Natural killer cell treated with Interleukin-12 subunit alpha and Interleukin-12 subunit beta and Interleukin-15 and Interleukin-18, amount 100 ng/mL, for 72 hours (primary cell): ENCODE measurements around the gene IPO9. TPM values are rescaled to one million over a fixed set of nuclear protein-coding genes. Genes with fewer than 3 reads are reported as not detected.

ENCODE experiments used
- ATAC-seq, 2 donors: fragments of 150-1000 bp; cut with Tn5 transposase in 1 of 2; sonication (Bioruptor Pico), chemical (Tn5 transposase) in 1 of 2; 2 replicates each; pipeline ENCODE4 v1.10.0; 2021
- DNase-seq: peaks from one replicate; pipeline ENCODE4 v3.0.0; 2022; ENCODE audit warnings: low spot score
- H3K27ac Mint-ChIP-seq, 2 donors: 1 replicate in 1 of 2; 2 replicates in 1 of 2; pipeline ENCODE4 v1.8.0; 2022; ENCODE audit warnings: mixed read lengths in 2 of 2, mild to moderate bottlenecking in 1 of 2, moderate library complexity in 1 of 2
- H3K27me3 Mint-ChIP-seq, 2 donors: 1 replicate in 1 of 2; 2 replicates in 1 of 2; pipeline ENCODE4 v1.8.0; 2022; ENCODE audit warnings: mixed read lengths in 2 of 2
- H3K36me3 Mint-ChIP-seq: one replicate; pipeline ENCODE4 v1.8.0; 2022; ENCODE audit warnings: mixed read lengths
- H3K4me1 Mint-ChIP-seq, 2 donors: 1 replicate in 1 of 2; 2 replicates in 1 of 2; pipeline ENCODE4 v1.8.0; 2022; ENCODE audit warnings: low read depth in 2 of 2, mixed read lengths in 2 of 2, mild to moderate bottlenecking in 1 of 2
- H3K4me3 Mint-ChIP-seq: one replicate; pipeline ENCODE4 v1.8.0; 2022; ENCODE audit warnings: mixed read lengths
- H3K9me3 Mint-ChIP-seq: 2 replicates; pipeline ENCODE4 v1.8.0; 2022; ENCODE audit warnings: mixed read lengths
- total RNA-seq, 2 donors: library from RNA; stranded (reverse); gene quantifications; one replicate each; pipeline ENCODE4 v1.2.3, GENCODE V29; 2022

The IPO9 gene
- 10 to 100 TPM; 61.4 to 91.0 TPM for total RNA-seq

GRCh38 chr1:201828820-201829774, at the start of gene IPO9:
IPO9 (plus strand) TSS chr1:201829157; CDS start chr1:201829210, 53 bp downstream.
- Mint-ChIP-seq H3K36me3 (peaks cover 7% of the 10 kb centered on the region), H3K4me1 (peaks cover 26 to 37% of the 10 kb centered on the region in 2 donors), H3K9me3 (no peaks in the 10 kb centered on the region), H3K27ac (peak within 1 kb of the TSS; percentile 95 to 99), H3K4me3 (peak within 1 kb of the TSS; percentile 91), H3K27me3 (no peaks in the 10 kb centered on the region)
- ATAC-seq, result peak; percentile 96 to 98
- DNase-seq, result peak; percentile 93

GRCh38 chr1:201779351-201779880, 49.5 kb upstream of the IPO9 start:
- H3K9me3 Mint-ChIP-seq, result no peaks in the 10 kb centered on the region
- H3K4me1 Mint-ChIP-seq, result no peaks in the 10 kb centered on the region
- ATAC-seq (no peak), DNase-seq (no peak)
- H3K27ac Mint-ChIP-seq, result no peak overlapping the region
- no peak overlapping the region for H3K4me3 Mint-ChIP-seq
- H3K27me3 Mint-ChIP-seq, result peaks cover 9 to 21% of the 10 kb centered on the region in 2 donors
- no peaks in the 10 kb centered on the region for H3K36me3 Mint-ChIP-seq

- DNase-seq, result no peak
- Mint-ChIP-seq H3K36me3 (no peaks in the 10 kb centered on the region), H3K4me1 (no peaks in the 10 kb centered on the region), H3K9me3 (no peaks in the 10 kb centered on the region), H3K27me3 (peaks cover 7 to 8% of the 10 kb centered on the region in 2 donors), H3K4me3 (no peak overlapping the region), H3K27ac (no peak overlapping the region)
- no peak for ATAC-seq
These were observed 48.0 kb upstream of the IPO9 start for GRCh38 chr1:201780952-201781351.

GRCh38 chr1:201781437-201781836, 47.5 kb upstream of the IPO9 start:
- Mint-ChIP-seq H3K4me3 (no peak overlapping the region), H3K27me3 (peaks cover 7 to 8% of the 10 kb centered on the region in 2 donors), H3K4me1 (no peaks in the 10 kb centered on the region), H3K9me3 (no peaks in the 10 kb centered on the region), H3K36me3 (no peaks in the 10 kb centered on the region), H3K27ac (no peak overlapping the region)
- ATAC-seq (no peak), DNase-seq (no peak)

GRCh38 chr1:201782353-201782752, 46.6 kb upstream of the IPO9 start:
- DNase-seq (no peak), ATAC-seq (no peak)
- Mint-ChIP-seq H3K27ac (no peak overlapping the region), H3K9me3 (no peaks in the 10 kb centered on the region), H3K36me3 (no peaks in the 10 kb centered on the region), H3K4me3 (no peak overlapping the region), H3K27me3 (peaks cover 4 to 8% of the 10 kb centered on the region in 2 donors), H3K4me1 (no peaks in the 10 kb centered on the region)

GRCh38 chr1:201783058-201783457, 45.9 kb upstream of the IPO9 start:
- peaks cover 4 to 8% of the 10 kb centered on the region in 2 donors for H3K27me3 Mint-ChIP-seq
- H3K27ac Mint-ChIP-seq, result no peak overlapping the region
- H3K36me3 Mint-ChIP-seq, result no peaks in the 10 kb centered on the region
- no peaks in the 10 kb centered on the region for H3K4me1 Mint-ChIP-seq
- no peaks in the 10 kb centered on the region for H3K9me3 Mint-ChIP-seq
- DNase-seq, result no peak
- H3K4me3 Mint-ChIP-seq, result no peak overlapping the region
- no peak for ATAC-seq

- Mint-ChIP-seq H3K36me3 (no peaks in the 10 kb centered on the region), H3K4me3 (no peak overlapping the region), H3K9me3 (no peaks in the 10 kb centered on the region), H3K27me3 (peaks cover 2 to 7% of the 10 kb centered on the region in 2 donors), H3K27ac (no peak overlapping the region), H3K4me1 (no peaks in the 10 kb centered on the region)
- DNase-seq (no peak), ATAC-seq (no peak)
These were observed 45.4 kb upstream of the IPO9 start for GRCh38 chr1:201783572-201783971.

GRCh38 chr1:201785291-201785690, 43.7 kb upstream of the IPO9 start:
- Mint-ChIP-seq H3K36me3 (no peaks in the 10 kb centered on the region), H3K9me3 (no peaks in the 10 kb centered on the region), H3K27ac (no peak overlapping the region), H3K27me3 (no peaks in the 10 kb centered on the region), H3K4me1 (no peaks in the 10 kb centered on the region), H3K4me3 (no peak overlapping the region)
- no peak for DNase-seq
- ATAC-seq, result no peak

GRCh38 chr1:201786824-201787223, 42.1 kb upstream of the IPO9 start:
- Mint-ChIP-seq H3K36me3 (no peaks in the 10 kb centered on the region), H3K27ac (no peak overlapping the region), H3K4me1 (no peaks in the 10 kb centered on the region), H3K9me3 (no peaks in the 10 kb centered on the region), H3K4me3 (no peak overlapping the region), H3K27me3 (no peaks in the 10 kb centered on the region)
- ATAC-seq, result no peak
- no peak for DNase-seq

GRCh38 chr1:201788296-201788695, 40.7 kb upstream of the IPO9 start:
- H3K36me3 Mint-ChIP-seq, result no peaks in the 10 kb centered on the region
- H3K4me3 Mint-ChIP-seq, result no peak overlapping the region
- H3K27me3 Mint-ChIP-seq, result peaks cover 0 to 2% of the 10 kb centered on the region in 2 donors
- ATAC-seq (peak in 1 of 2 donors; percentile 12), DNase-seq (no peak)
- no peaks in the 10 kb centered on the region for H3K4me1 Mint-ChIP-seq
- H3K9me3 Mint-ChIP-seq, result no peaks in the 10 kb centered on the region
- H3K27ac Mint-ChIP-seq, result no peak overlapping the region

GRCh38 chr1:201789245-201789644, 39.7 kb upstream of the IPO9 start:
- Mint-ChIP-seq H3K9me3 (no peaks in the 10 kb centered on the region), H3K4me3 (no peak overlapping the region), H3K36me3 (no peaks in the 10 kb centered on the region), H3K27ac (no peak overlapping the region), H3K4me1 (no peaks in the 10 kb centered on the region), H3K27me3 (peaks cover 0 to 2% of the 10 kb centered on the region in 2 donors)
- no peak for ATAC-seq
- DNase-seq, result no peak

GRCh38 chr1:201790261-201790660, 38.7 kb upstream of the IPO9 start:
- Mint-ChIP-seq H3K27ac (no peak overlapping the region), H3K36me3 (no peaks in the 10 kb centered on the region), H3K4me3 (no peak overlapping the region), H3K27me3 (peaks cover 0 to 2% of the 10 kb centered on the region in 2 donors), H3K4me1 (no peaks in the 10 kb centered on the region), H3K9me3 (no peaks in the 10 kb centered on the region)
- ATAC-seq (no peak), DNase-seq (no peak)

- H3K36me3 Mint-ChIP-seq, result no peaks in the 10 kb centered on the region
- H3K27ac Mint-ChIP-seq, result no peak overlapping the region
- DNase-seq, result no peak
- peaks cover 0 to 2% of the 10 kb centered on the region in 2 donors for H3K27me3 Mint-ChIP-seq
- no peak overlapping the region for H3K4me3 Mint-ChIP-seq
- ATAC-seq, result no peak
- H3K4me1 Mint-ChIP-seq, result no peaks in the 10 kb centered on the region
- no peaks in the 10 kb centered on the region for H3K9me3 Mint-ChIP-seq
These were observed 37.7 kb upstream of the IPO9 start for GRCh38 chr1:201791051-201791778.

GRCh38 chr1:201791779-201792173, 37.2 kb upstream of the IPO9 start:
- H3K27ac Mint-ChIP-seq, result no peak overlapping the region
- no peak for ATAC-seq
- H3K27me3 Mint-ChIP-seq, result peaks cover 0 to 2% of the 10 kb centered on the region in 2 donors

More at GRCh38 chr1:201791779-201792173, 37.2 kb upstream of the IPO9 start:
- no peaks in the 10 kb centered on the region for H3K9me3 Mint-ChIP-seq
- no peak overlapping the region for H3K4me3 Mint-ChIP-seq
- no peaks in the 10 kb centered on the region for H3K4me1 Mint-ChIP-seq
- no peaks in the 10 kb centered on the region for H3K36me3 Mint-ChIP-seq
- DNase-seq, result no peak
